HG03045 (cell line): ENCODE results near the gene SULT6B1.

Source experiments
- ATAC-seq: cut with Tn5 transposase; IDR thresholded peaks from one replicate; pipeline ENCODE4 v1.9.1; 2021; ENCODE audit warnings: mild to moderate bottlenecking, moderate library complexity; ENCODE audit not compliant: unreplicated experiment

SULT6B1 gene

GRCh38 chr2:37153224-37153623 is 35.2 kb downstream of the SULT6B1 start:
- ATAC-seq: no peak

GRCh38 chr2:37149626-37150322 is 38.7 kb downstream of the SULT6B1 start:
- ATAC-seq: no peak

- no peak for ATAC-seq
These were observed 40.1 kb downstream of the SULT6B1 start for GRCh38 chr2:37148325-37148724.

DNA sequence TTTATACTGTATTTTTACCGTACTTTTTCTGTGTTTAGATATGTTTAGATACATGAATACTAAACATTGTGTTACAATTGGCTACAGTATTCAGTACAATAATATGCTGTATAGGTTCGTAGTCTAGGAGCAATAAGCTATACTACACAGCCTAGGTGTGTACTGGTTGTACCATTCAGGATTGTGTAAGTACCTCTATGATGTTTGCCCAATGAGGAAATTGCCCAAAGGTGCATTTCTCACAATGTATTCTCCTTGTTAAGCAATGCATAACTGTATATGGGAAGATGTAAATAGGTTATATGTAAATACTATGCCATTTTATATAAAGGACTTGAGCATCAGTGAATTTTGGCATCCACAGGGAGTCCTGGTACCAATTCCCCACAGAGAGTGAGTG is 42.4 kb downstream of the SULT6B1 start:
- ATAC-seq: no peak

GRCh38 chr2:37143974-37144373 is 44.5 kb downstream of the SULT6B1 start:
- no peak for ATAC-seq

- ATAC-seq: no peak
These were observed 45.9 kb downstream of the SULT6B1 start for GRCh38 chr2:37142546-37142945.

DNA sequence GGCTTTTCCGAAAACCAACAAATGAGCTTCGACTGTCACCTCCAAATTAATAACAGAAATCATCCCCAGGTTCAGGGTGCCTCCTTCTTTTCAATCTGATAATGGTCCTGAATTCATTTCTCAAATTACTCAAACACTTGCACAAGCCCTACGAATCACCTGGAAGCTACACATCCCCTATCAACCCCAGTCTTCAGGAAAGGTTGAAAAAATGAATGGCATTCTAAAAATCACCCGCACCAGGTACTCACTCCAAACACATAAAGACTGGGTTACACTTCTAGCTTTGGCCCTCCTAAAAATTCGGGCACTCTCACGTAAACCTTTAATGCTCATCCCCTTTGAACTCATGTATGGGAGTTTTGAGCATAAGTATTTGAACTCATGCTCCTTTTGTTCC is 55.6 kb downstream of the SULT6B1 start:
- ATAC-seq: no peak

DNA sequence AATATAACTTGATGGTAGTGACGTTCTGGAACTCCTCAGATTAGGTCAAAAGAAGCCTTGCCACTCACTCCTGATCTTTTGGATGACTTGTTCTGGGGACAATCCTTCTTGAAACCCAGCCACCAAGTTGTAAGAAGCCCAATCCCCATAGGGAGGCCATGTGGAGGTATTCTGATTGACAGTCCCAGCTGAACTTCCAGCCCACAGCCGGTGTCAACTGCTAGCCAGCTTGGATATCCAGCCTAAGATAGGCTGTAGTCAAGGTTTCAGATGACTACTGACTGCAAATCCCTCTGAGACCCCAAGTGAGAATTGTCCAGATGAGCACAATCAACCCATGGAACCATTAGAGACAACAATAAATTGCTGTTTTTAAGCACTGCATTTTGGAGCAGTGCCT is 63.1 kb downstream of the SULT6B1 start:
- no peak for ATAC-seq

DNA sequence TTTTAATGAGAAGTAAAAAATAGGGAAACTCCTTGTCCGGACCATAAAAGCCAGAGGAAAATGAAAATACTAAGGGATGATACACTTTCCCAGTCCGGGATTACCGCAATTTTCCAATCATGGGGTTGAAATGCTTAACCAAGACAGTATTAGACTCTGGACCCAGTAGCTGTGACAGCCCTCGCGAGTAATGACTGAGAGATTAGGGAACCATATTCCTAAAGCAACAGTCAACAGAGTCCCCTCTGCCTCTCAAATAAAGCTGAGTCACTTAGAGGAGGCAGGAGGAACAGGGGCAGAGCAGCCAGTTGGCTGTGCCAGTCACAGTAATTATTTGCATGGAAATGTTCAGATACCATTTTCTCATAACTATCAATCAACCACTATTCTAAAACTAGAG is 69.3 kb downstream of the SULT6B1 start:
- ATAC-seq: no peak
